H1 (cell line): ENCODE results near the gene FAM98C.

Experiments used
- CHD2 ChIP-seq: IDR thresholded peaks from 2 replicates; pipeline ENCODE4 v1.6.1; 2012; ENCODE audit warnings: low read length, improper control_type of control experiment
- HDAC2 ChIP-seq, 2 experiments: fragments of 300-600 bp in 1 of 2; sonication (generic) in 1 of 2; IDR thresholded peaks; 2 replicates each; pipeline ENCODE4 v1.6.1; 2011 to 2012; ENCODE audit warnings: low read depth in 2 of 2, low read length in 2 of 2, mild to moderate bottlenecking in 2 of 2, moderate library complexity in 2 of 2, borderline replicate concordance in 1 of 2, inconsistent platforms in 1 of 2
- SIN3A ChIP-seq, 2 experiments: IDR thresholded peaks in 1 of 2; conservative IDR thresholded peaks in 1 of 2; 2 replicates each; pipeline ENCODE4 v1.6.1; 2011 to 2012; ENCODE audit warnings: low read length in 2 of 2, improper control_type of control experiment in 1 of 2, low read depth in 1 of 2, mild to moderate bottlenecking in 1 of 2

DNA sequence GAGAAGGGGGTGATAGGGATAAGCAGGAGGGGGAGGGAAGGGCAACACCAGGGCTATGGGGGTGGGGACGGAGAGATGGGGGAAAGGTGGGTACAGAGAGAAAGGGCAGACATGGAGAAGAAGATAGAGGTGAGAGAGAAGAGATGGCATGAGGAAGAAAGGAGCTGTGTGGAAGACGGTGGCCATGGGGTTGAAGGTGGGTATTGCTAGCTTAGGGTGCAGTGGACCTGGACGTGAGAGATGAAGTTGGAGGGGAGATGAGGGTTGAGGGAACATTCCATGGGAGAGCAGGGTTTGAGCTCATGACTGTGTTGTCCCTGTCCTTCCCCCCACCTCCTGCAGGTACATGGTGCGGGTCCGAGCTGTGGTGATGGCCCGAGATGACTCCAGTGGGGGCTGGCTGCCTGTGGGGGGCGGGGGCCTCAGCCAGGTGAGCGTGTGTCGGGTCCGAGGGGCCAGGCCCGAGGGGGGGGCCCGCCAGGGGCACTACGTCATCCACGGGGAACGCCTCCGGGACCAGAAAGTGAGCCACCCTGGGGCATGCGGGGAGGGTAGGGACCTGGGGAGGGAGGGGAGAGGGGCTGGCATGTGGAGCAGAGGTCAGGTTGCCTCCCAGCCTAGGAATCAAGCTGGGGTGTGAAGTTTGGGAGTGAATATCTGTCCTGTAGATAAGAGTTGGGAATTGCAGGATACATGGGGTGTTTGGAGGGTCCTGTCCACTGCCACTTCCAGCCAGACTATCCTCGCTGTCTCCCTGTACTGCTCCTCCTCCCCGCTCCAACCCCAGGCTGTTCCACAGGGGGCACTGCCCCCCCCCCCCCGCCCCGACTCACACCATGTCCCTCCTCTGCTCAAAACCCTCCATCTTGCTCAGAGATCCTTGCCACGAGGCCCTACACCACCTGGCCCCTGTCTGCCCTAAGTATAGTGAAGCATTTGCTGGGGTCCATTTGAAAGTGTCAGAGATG is 12.7 kb upstream of the FAM98C start:
- TF ChIP-seq HDAC2 (IDR thresholded peaks at IDR 0.05; ENCODE audit: borderline replicate concordance in 1 of 2, low read depth in 2 of 2, low read length in 2 of 2) (no peak), CHD2 (no peak), SIN3A (conservative IDR thresholded peaks at IDR 0.05 in 1 of 2, IDR thresholded peaks at IDR 0.05 in 1 of 2; ENCODE audit: low read depth in 1 of 2, low read length in 2 of 2) (no peak)
